ENCODE measurements around the gene DCLK1. TPM values are rescaled to one million over a fixed set of nuclear protein-coding genes. Genes with fewer than 3 reads are reported as not detected.

The DCLK1 gene
- total RNA-seq, 4 donors from 2014 or later, result 11.9 to 26.4 (median 15.5) TPM

DNA sequence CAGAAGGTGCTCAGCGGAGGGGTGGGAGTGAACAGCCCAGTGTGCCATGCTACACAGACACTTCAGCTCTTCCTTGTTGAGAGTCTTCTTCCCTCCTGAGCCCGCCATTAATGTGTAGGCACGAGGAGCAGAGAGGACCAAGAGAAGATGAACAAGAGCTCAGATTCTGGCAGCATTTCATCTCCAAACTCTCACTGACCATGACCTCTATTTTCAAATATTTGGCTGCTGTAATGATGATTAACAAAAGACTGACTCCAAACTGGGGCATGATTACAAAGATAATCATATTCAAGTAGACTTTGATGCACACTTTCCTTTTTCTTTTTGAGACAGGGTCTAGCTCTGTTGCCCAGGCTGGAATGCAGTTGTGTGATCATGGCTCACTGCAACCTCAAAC is 236.5 kb downstream of the DCLK1 start:
- H3K4me1 ChIP-seq, result no peaks in the 10 kb centered on the region
- WGBS, 2 donors, result 88 to 93% methylated on average over 3 of the region's 3 CpGs
- H3K9me3 ChIP-seq, result no peaks in the 10 kb centered on the region
- H3K36me3 ChIP-seq, result no peaks in the 10 kb centered on the region
- no peak overlapping the region for H3K4me3 ChIP-seq (replicated peaks in 1 of 3)
- intact Hi-C loops (cut with DNase I), result no loop called here
- no peak for TF ChIP-seq POLR2A (IDR thresholded peaks at IDR 0.05)
- TF ChIP-seq, protein P1, sequence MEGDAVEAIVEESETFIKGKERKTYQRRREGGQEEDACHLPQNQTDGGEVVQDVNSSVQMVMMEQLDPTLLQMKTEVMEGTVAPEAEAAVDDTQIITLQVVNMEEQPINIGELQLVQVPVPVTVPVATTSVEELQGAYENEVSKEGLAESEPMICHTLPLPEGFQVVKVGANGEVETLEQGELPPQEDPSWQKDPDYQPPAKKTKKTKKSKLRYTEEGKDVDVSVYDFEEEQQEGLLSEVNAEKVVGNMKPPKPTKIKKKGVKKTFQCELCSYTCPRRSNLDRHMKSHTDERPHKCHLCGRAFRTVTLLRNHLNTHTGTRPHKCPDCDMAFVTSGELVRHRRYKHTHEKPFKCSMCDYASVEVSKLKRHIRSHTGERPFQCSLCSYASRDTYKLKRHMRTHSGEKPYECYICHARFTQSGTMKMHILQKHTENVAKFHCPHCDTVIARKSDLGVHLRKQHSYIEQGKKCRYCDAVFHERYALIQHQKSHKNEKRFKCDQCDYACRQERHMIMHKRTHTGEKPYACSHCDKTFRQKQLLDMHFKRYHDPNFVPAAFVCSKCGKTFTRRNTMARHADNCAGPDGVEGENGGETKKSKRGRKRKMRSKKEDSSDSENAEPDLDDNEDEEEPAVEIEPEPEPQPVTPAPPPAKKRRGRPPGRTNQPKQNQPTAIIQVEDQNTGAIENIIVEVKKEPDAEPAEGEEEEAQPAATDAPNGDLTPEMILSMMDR (IDR thresholded peaks at IDR 0.05), result no peak
- no peaks in the 10 kb centered on the region for H3K27me3 ChIP-seq
- DNase-seq, result no peak
- H3K27ac ChIP-seq, result no peak overlapping the region

DNA sequence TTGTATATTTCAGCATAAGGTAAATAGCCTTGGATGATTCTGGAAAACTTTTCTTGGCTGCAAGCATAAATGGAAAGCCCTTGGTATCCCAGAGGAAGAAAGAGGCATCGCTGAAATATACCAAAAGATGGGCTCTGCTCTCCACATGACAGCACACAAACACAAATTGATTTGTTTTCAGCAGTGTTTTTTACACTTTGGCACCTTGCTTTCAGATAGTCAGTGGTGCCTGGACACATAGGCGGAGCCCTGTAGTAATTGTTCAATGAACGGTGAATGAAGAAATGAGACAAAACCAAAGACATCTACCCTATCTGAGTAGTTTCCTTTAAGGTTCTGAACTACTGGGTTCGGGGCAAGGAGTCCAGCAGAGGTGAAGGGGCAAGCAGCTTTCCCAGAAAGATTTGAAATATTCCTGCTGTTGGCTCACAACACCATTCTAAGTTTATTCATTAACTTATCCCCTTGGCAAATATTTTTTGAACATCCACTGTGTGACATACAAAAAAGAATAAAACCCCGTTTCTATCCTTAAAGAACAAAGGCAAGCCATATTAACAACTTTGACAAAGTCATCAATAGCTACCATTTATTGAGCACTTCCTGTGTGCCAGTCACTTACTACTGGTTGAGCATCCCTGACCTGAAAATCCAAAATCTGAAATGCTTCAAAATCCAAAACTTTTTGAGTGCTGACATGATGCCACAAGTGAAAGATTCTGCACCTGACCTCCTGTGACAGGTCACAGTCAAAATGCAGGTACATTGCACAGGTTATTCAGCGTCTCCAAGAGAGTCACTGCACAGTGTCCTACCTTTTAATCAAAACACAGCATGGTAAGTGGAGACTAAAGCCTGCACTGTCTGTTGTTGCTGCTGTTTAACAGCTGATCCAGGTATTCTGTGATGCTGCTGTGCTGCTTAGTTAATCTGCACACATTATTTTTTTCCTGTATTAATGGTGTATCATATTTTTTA is 238.1 kb downstream of the DCLK1 start:
- H3K27me3 ChIP-seq, result no peaks in the 10 kb centered on the region
- DNase-seq, result no peak
- intact Hi-C loops (cut with DNase I), result no loop called here
- no peaks in the 10 kb centered on the region for H3K4me1 ChIP-seq
- no peaks in the 10 kb centered on the region for H3K36me3 ChIP-seq
- no peaks in the 10 kb centered on the region for H3K9me3 ChIP-seq
- H3K4me3 ChIP-seq (replicated peaks in 1 of 3), result no peak overlapping the region
- 85 to 87% methylated on average over 6 of the region's 6 CpGs for WGBS, 2 donors
- H3K27ac ChIP-seq, result no peak overlapping the region
- no peak for TF ChIP-seq POLR2A (IDR thresholded peaks at IDR 0.05)
- TF ChIP-seq, protein P1 (IDR thresholded peaks at IDR 0.05), result no peak

DNA sequence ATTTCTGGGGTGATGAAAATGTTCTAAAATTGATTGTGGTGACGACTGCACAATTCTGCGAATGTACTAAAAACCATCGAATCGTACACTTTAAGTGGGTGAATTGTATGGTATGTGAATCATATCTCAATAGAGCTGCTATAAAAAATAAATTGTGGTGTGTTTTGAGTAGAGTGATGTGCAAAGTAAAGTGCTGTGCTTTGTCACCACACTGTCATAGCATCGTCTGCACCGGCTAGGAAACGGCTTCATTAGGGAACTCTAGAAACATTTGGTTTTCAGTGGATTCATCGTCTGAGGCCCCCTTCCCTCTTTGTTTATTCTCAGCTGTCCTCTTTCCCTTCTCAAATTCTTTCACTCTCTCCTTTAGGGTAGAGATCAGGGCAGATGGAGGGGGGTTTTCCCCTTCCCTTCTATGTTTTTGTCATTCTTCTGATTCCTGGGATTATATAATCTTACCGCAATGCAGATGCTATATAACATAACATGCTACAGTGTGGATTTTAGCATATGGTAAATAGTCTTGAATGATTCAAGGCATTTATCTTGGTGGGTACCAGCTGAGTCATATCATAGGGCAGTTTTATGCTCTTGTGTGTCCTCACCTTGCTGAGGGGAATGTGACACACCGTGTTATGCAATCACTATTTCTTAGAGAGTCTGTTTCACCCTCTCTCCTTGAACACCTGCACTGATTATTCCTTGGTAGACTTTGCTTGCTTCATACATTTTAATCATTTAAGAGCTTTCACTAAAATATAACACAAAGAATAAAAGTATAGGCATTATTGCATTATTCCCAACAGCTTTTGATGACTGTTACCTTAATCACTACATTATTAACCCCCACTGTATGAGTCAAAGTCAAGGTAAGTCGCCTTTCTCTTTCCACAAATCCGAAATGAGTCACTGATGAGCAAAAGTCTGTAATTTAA is 239.4 kb downstream of the DCLK1 start:
- Histone ChIP-seq H3K27me3 (no peaks in the 10 kb centered on the region), H3K36me3 (no peaks in the 10 kb centered on the region), H3K4me3 (replicated peaks in 1 of 3) (no peak overlapping the region), H3K9me3 (no peaks in the 10 kb centered on the region), H3K4me1 (no peaks in the 10 kb centered on the region), H3K27ac (no peak overlapping the region)
- DNase-seq, result no peak
- intact Hi-C loops (cut with DNase I), result no loop called here
- TF ChIP-seq, protein P1 (IDR thresholded peaks at IDR 0.05), result no peak
- no peak for TF ChIP-seq POLR2A (IDR thresholded peaks at IDR 0.05)
- 84 to 86% methylated on average over 12 of the region's 12 CpGs for WGBS, 2 donors

DNA sequence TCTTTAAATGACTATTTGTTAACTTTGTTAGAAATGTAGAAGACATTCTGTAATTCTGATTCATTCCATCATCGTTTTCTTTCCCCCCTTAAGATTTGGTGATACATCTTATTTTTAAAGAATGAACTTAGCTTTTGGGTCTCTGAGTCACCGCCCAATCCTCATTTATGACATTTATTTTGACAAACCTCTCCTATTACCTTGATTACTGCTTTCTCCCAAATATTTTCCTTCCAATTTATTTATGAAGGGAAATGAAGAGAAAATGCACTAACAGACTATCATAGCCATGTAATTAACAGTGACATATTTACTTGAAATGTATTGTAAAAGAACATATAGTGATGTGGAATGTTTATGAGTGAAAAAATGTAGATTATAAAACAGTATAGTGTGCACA is 241.6 kb downstream of the DCLK1 start:
- TF ChIP-seq, protein P1 (IDR thresholded peaks at IDR 0.05), result no peak
- no peak for TF ChIP-seq POLR2A (IDR thresholded peaks at IDR 0.05)
- no peaks in the 10 kb centered on the region for H3K9me3 ChIP-seq
- no peaks in the 10 kb centered on the region for H3K36me3 ChIP-seq
- no peak for DNase-seq
- H3K4me3 ChIP-seq (replicated peaks in 1 of 3), result no peak overlapping the region
- 92% methylated on average over 2 of the region's 2 CpGs for WGBS, 2 donors
- no peak overlapping the region for H3K27ac ChIP-seq
- no peaks in the 10 kb centered on the region for H3K27me3 ChIP-seq
- H3K4me1 ChIP-seq, result no peaks in the 10 kb centered on the region
- intact Hi-C loops (cut with DNase I), result no loop called here
